GM12892 (cell line): ENCODE measurements around the gene TTC31.

ENCODE experiments used
- POLR2A ChIP-seq: IDR thresholded peaks from 2 replicates; pipeline ENCODE4 v1.6.1; 2011; ENCODE audit warnings: low read depth, low read length, control low read depth
- POLR2AphosphoS5 ChIP-seq: IDR thresholded peaks from 2 replicates; pipeline ENCODE4 v1.6.1; 2011; ENCODE audit warnings: low read depth, low read length, control low read depth
- TAF1 ChIP-seq: IDR thresholded peaks from 2 replicates; pipeline ENCODE4 v1.6.1; 2011; ENCODE audit warnings: low read depth, mild to moderate bottlenecking, control low read depth, low read length, borderline replicate concordance

GRCh38 chr2:74458938-74459363 lies 23.9 kb upstream of the TTC31 start:
- no peak for TF ChIP-seq POLR2A
- no peak for TF ChIP-seq TAF1
- no peak for TF ChIP-seq POLR2AphosphoS5
